Suprapubic skin (tissue), 4 donors: Measurements from ENCODE around the gene DHPS. TPM values are rescaled to one million over a fixed set of nuclear protein-coding genes. Genes with fewer than 3 reads are reported as not detected.
"Not testable (repeated sequence)": the region's sequence is repeated elsewhere in the genome, so short reads cannot be mapped to it uniquely, and the experiment has no call there.

ENCODE experiments used
- DNase-seq, 2 donors: peaks; one replicate each; pipeline ENCODE4 v3.0.0-alpha.2; 2019; ENCODE audit warnings: low spot score in 2 of 2
- H3K27ac ChIP-seq: fragments of 200-600 bp; sonication (generic); one replicate; pipeline ENCODE4 v1.5.1; 2019
- H3K27me3 ChIP-seq: fragments of 200-600 bp; sonication (generic); one replicate; pipeline ENCODE4 v1.5.1; 2019
- H3K36me3 ChIP-seq: fragments of 200-600 bp; sonication (generic); one replicate; pipeline ENCODE4 v1.5.1; 2019
- H3K4me1 ChIP-seq: fragments of 200-600 bp; sonication (generic); one replicate; pipeline ENCODE4 v1.5.1; 2019
- H3K4me3 ChIP-seq: fragments of 200-600 bp; sonication (generic); one replicate; pipeline ENCODE4 v1.5.1; 2019; ENCODE audit warnings: mild to moderate bottlenecking
- H3K9me3 ChIP-seq: fragments of 200-600 bp; sonication (generic); one replicate; pipeline ENCODE4 v1.5.1; 2019
- EP300 ChIP-seq: sonication (generic); formaldehyde crosslinking; IDR thresholded peaks from one replicate; pipeline ENCODE4 v1.6.1; 2017; ENCODE audit warnings: antibody characterized with exemption
- POLR2A ChIP-seq, 2 donors: fragments of 450-650 bp; IDR thresholded peaks; one replicate each; pipeline ENCODE4 v1.6.1; 2017; ENCODE audit warnings: antibody characterized with exemption in 2 of 2, mild to moderate bottlenecking in 2 of 2, moderate library complexity in 2 of 2
- POLR2AphosphoS5 ChIP-seq, 3 donors: sonication (generic); formaldehyde crosslinking; IDR thresholded peaks; one replicate each; pipeline ENCODE4 v1.6.1; 2017; ENCODE audit warnings: antibody characterized with exemption in 3 of 3
- WGBS: methylation state at CpG from one replicate; pipeline ENCODE4 v1.1.5; 2018; 5-methylcytosine and 5-hydroxymethylcytosine counted together
- total RNA-seq, 4 donors: library from RNA; depleted of rRNA; stranded (reverse); fragments of >200 nt; gene quantifications; one replicate each; pipeline ENCODE4 v1.1.0, GENCODE V29; 2016
- TF ChIP-seq, protein P1 (sequence below), 2 donors: fragments of 200-600 bp in 1 of 2; fragments of 450-650 bp in 1 of 2; sonication (generic) in 1 of 2; IDR thresholded peaks; one replicate each; pipeline ENCODE4 v1.5.1; 2016 to 2019; ENCODE audit warnings: antibody characterized with exemption in 2 of 2, mild to moderate bottlenecking in 1 of 2, moderate library complexity in 1 of 2

DHPS gene
- total RNA-seq, 4 donors from 2014 or later, result 108 to 265 (median 136) TPM

DNA sequence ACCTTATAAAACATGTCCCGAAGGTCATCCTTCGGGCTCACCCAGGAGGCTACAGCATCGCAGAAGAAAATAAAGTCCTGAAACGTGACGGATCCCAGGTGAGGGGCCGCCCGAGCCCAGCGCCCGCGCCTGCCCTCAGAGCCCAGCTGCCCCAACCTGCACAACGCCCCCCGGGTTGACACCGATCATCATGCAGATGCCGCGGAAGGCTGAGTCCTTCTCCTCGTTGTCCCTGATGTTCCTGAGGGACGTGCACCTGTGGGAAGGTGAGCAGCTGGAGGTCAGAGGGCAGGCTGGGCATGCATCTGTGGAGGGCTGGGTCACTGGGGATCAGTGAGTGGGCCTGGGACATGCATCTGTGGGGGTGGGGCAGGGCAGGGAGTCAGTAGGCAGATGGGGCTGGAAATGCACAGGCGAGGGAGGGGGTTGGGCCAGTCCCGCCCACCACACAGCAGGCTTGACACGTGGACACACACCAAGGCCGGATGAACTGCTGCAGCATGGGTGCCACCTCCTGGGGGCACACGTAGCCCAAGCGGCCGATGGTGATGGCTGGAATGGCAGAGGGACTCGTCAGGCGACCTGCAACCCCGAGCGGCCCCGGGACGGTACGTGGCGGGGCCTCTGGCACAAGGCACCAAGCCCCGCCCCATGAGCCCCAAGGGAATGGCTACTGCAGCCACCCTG lies 20.1 kb upstream of the DHPS start:
- Histone ChIP-seq H3K4me1 (peaks cover 6% of the 10 kb centered on the region), H3K27ac (no peak overlapping the region), H3K36me3 (peaks cover 76% of the 10 kb centered on the region), H3K4me3 (no peak overlapping the region), H3K9me3 (no peaks in the 10 kb centered on the region), H3K27me3 (no peaks in the 10 kb centered on the region)
- no peak for TF ChIP-seq POLR2A (IDR thresholded peaks at IDR 0.05)
- no peak for TF ChIP-seq POLR2AphosphoS5 (IDR thresholded peaks at IDR 0.05)
- no peak for TF ChIP-seq EP300
- TF ChIP-seq, protein P1, sequence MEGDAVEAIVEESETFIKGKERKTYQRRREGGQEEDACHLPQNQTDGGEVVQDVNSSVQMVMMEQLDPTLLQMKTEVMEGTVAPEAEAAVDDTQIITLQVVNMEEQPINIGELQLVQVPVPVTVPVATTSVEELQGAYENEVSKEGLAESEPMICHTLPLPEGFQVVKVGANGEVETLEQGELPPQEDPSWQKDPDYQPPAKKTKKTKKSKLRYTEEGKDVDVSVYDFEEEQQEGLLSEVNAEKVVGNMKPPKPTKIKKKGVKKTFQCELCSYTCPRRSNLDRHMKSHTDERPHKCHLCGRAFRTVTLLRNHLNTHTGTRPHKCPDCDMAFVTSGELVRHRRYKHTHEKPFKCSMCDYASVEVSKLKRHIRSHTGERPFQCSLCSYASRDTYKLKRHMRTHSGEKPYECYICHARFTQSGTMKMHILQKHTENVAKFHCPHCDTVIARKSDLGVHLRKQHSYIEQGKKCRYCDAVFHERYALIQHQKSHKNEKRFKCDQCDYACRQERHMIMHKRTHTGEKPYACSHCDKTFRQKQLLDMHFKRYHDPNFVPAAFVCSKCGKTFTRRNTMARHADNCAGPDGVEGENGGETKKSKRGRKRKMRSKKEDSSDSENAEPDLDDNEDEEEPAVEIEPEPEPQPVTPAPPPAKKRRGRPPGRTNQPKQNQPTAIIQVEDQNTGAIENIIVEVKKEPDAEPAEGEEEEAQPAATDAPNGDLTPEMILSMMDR (IDR thresholded peaks at IDR 0.05), result no peak
- DNase-seq, result peak in 1 of 2 donors; percentile 61
- WGBS, result 84% methylated on average over 22 of the region's 33 CpGs

DNA sequence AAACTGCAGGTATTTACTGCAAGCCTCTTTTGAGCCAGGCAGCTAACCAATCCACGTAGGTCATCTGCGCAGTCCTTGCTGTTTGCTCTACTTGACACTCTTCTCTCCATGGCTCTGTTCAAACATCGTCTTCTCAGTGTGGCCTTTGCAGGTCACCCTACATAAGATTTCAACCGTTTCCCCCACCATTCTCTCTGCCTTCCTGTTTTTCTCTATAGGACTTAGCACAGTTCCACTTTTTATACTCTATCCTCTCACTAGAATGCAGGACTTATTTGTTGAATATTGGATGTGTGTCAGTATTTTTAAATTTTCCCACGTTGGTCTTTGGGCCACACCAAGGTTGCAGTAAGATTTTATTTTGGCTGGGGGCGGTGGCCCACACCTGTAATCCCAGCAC lies 16.5 kb upstream of the DHPS start:
- 83% methylated on average over 6 of the region's 6 CpGs for WGBS
- H3K4me1 ChIP-seq, result peaks cover 22% of the 10 kb centered on the region
- no peak overlapping the region for H3K27ac ChIP-seq
- peaks cover 40% of the 10 kb centered on the region for H3K36me3 ChIP-seq
- TF ChIP-seq POLR2AphosphoS5 (IDR thresholded peaks at IDR 0.05) (no peak), EP300 (no peak), POLR2A (IDR thresholded peaks at IDR 0.05) (no peak)
- TF ChIP-seq, protein P1 (IDR thresholded peaks at IDR 0.05), result no peak
- no peak for DNase-seq
- H3K9me3 ChIP-seq, result no peaks in the 10 kb centered on the region
- no peak overlapping the region for H3K4me3 ChIP-seq
- no peaks in the 10 kb centered on the region for H3K27me3 ChIP-seq

DNA sequence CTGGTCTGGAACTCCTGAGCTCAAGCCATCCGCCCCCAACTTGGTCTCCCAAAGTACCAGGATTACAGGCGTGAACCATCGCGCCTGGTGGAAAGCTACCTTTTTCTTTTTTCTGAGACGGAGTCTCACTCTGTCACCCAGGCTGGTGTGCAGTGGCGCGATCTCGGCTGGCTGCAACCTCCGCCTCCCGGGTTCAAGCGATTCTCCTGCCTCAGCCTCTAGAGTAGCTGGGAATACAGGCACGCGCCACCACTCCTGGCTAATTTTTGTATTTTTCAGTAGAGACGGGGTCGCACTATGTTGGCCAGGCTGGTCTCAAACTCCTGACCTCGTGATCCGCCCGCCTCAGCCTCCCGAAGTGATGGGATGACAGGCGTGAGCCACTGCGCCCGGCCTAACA lies 15.7 kb upstream of the DHPS start:
- Histone ChIP-seq H3K4me1 (peaks cover 22% of the 10 kb centered on the region), H3K4me3 (peak overlapping the region; percentile 81), H3K36me3 (peaks cover 33% of the 10 kb centered on the region)
- H3K9me3 ChIP-seq, DNase-seq, H3K27ac ChIP-seq, H3K27me3 ChIP-seq: not testable (repeated sequence)
- WGBS, result 95% methylated on average over 22 of the region's 22 CpGs

DNA sequence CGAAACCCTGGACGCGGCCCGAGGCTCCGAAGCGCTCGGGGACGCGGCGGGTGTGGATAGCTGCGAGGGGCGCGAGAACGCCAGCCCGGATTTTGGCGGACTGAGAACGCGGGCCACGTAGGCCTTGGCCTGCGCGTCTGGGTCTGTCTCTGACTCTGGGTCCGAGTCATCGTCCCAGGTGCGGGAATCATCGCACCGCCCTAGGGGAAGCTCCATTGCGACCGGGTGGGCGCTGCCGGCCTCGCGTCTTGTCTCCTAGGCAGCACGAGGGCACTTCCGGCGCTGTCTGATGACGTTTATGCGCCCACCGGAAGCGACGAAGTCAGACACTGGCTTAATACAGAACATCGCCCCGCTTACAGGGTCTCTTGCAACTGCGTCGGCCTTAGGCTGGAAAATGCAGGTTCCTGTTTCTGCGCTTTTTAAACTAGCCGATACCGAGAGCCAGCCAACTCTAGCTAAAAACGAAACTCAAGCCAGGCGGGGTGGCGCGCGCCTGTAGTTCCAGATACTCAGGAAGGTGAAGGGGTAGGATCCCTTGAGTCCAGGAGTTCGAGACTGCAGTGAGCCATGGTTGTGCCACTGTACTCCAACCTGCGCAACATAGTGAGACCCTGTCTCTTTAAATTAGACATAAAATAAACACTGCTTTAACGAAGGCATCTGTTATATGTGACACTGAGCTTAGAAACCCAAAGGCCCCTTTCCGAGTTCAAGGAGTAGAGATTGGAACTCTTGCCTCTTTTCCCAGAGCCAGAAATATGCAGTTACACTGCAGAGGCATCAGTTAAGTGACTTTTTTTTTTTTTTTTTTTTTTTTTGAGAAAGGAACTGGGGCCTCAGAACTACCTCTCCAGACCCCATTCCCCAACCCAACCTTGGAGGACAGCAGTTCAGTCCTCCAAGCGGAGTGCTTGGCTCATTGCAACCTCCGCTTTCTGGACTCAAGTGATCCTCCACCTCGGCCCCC lies 15.0 kb upstream of the DHPS start, which contains the start of gene FBXW9:
Gene FBXW9, minus strand, starts transcription at position 266 of the 970 bp plus-strand sequence. Its CDS starts 50 bp downstream, at position 216.
- peak; percentile 98 to 99 for DNase-seq
- whole genome bisulfite sequencing, result 29% methylated on average over 12 of the region's 59 CpGs
- H3K9me3 ChIP-seq, result no peaks in the 10 kb centered on the region
- H3K4me3 ChIP-seq, result peak within 1 kb of the TSS; percentile 81
- H3K27ac ChIP-seq, result peak within 1 kb of the TSS; percentile 82
- H3K4me1 ChIP-seq, result peaks cover 22% of the 10 kb centered on the region
- H3K36me3 ChIP-seq, result peaks cover 26% of the 10 kb centered on the region
- TF ChIP-seq POLR2A (IDR thresholded peaks at IDR 0.05), result peak in 1 of 2 donors; percentile 33
- peak; percentile 35 to 95 (median 94) for TF ChIP-seq POLR2AphosphoS5 (IDR thresholded peaks at IDR 0.05)
- TF ChIP-seq, protein P1 (IDR thresholded peaks at IDR 0.05), result no peak
- no peaks in the 10 kb centered on the region for H3K27me3 ChIP-seq

DNA sequence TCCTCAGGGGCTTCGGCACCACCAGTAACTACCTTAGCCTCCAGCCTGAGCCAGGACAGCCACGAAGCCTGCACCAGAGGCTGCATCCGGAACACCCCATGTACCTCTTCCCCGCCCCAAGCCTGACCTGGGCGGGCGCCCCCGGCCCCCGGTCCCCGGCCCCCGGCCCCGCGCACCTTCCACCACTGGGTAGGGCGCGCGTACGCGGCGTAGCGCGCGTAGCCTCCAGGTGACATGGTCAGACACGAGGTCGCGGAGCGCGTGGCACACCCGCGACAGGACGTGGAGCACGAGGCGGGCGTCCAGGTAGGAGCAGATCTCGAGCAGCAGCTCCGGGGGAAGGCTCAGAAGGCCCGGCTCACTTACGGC lies 14.3 kb upstream of the DHPS start:
- no peak for DNase-seq
- no peak for TF ChIP-seq EP300
- no peak for TF ChIP-seq POLR2AphosphoS5 (IDR thresholded peaks at IDR 0.05)
- no peak for TF ChIP-seq POLR2A (IDR thresholded peaks at IDR 0.05)
- TF ChIP-seq, protein P1 (IDR thresholded peaks at IDR 0.05), result no peak
- Histone ChIP-seq H3K27ac (peak overlapping the region; percentile 82), H3K9me3 (no peaks in the 10 kb centered on the region), H3K27me3 (no peaks in the 10 kb centered on the region), H3K4me3 (peak overlapping the region; percentile 81), H3K36me3 (peaks cover 23% of the 10 kb centered on the region), H3K4me1 (peaks cover 22% of the 10 kb centered on the region)
- WGBS, result 4% methylated on average over 5 of the region's 36 CpGs
